HUES48 (cell line): ENCODE measurements around the gene PADI3.

Source experiments
- H3K27ac ChIP-seq: one replicate; pipeline ENCODE4 v1.7.0; 2013; ENCODE audit warnings: low read depth, low read length, inconsistent platforms
- H3K27me3 ChIP-seq: 2 replicates; pipeline ENCODE4 v1.6.1; 2013; ENCODE audit warnings: mild to moderate bottlenecking, low read length; ENCODE audit not compliant: control insufficient read depth, insufficient read depth
- H3K36me3 ChIP-seq: 2 replicates; pipeline ENCODE4 v1.6.1; 2013; ENCODE audit warnings: low read length; ENCODE audit not compliant: control insufficient read depth, insufficient read depth
- H3K4me1 ChIP-seq: 2 replicates; pipeline ENCODE4 v1.6.1; 2013; ENCODE audit warnings: mild to moderate bottlenecking, low read length; ENCODE audit not compliant: control insufficient read depth, insufficient read depth
- H3K4me3 ChIP-seq: 2 replicates; pipeline ENCODE4 v1.5.1; 2013; ENCODE audit warnings: mild to moderate bottlenecking, low read depth, low read length
- H3K9ac ChIP-seq: 2 replicates; pipeline ENCODE4 v1.6.1; 2013; ENCODE audit warnings: mild to moderate bottlenecking, low read depth, low read length, moderate library complexity
- H3K9me3 ChIP-seq: 2 replicates; pipeline ENCODE4 v1.6.1; 2013; ENCODE audit warnings: low read length; ENCODE audit not compliant: control insufficient read depth, insufficient read depth

PADI3 gene

DNA sequence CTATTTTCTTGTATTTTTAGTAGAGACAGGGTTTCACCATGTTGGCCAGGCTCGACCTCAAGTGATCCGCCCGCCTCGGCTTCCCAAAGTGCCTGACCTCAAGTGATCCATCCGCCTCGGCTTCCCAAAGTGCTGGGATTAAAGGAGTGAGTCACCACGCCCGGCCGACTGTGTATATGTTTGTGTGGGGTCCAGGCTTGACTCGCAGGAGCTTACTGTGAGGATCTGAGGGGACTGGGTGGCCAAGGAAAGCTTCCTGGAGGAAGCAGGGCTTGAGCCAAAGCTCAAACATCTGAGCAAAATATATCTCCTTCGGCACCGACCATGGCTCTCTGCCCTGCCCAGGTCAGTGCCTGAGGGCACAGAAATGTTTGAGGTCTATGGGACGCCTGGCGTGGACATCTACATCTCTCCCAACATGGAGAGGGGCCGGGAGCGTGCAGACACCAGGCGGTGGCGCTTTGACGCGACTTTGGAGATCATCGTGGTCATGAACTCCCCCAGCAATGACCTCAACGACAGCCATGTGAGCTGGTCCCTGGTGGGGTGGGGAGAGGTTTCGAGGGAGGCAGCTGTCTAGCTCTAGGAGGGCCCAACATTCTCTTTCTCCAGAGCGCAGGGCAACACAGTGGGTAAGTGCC, 10.5 kb downstream of the PADI3 start:
- H3K27me3 ChIP-seq, result no peaks in the 10 kb centered on the region
- no peaks in the 10 kb centered on the region for H3K4me1 ChIP-seq
- no peak overlapping the region for H3K4me3 ChIP-seq
- H3K9me3 ChIP-seq, result no peaks in the 10 kb centered on the region
- no peak overlapping the region for H3K27ac ChIP-seq
- H3K9ac ChIP-seq, result no peak overlapping the region
- H3K36me3 ChIP-seq, result no peaks in the 10 kb centered on the region

DNA sequence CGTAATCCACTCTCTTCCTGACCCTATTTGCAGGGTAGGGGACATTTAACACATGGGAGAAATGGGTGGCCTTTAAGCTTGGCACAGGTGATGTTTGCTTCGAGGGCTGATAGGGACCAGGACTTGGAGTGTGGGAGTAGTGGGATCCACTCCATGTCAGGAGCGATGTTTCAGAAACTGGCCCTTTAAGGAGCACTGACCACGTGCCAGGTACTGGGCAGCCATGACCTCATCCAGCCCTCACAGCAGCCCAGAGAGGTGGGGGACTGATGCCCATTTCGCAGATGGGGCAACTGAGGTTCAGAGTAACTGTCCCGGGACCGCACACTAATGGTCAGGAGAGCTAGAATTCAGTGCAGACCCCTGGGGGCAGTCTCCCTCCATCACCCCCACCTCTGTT, 11.4 kb downstream of the PADI3 start:
- H3K27ac ChIP-seq, result no peak overlapping the region
- H3K27me3 ChIP-seq, result no peaks in the 10 kb centered on the region
- H3K9me3 ChIP-seq, result no peaks in the 10 kb centered on the region
- no peaks in the 10 kb centered on the region for H3K36me3 ChIP-seq
- H3K4me1 ChIP-seq, result no peaks in the 10 kb centered on the region
- no peak overlapping the region for H3K4me3 ChIP-seq
- no peak overlapping the region for H3K9ac ChIP-seq

DNA sequence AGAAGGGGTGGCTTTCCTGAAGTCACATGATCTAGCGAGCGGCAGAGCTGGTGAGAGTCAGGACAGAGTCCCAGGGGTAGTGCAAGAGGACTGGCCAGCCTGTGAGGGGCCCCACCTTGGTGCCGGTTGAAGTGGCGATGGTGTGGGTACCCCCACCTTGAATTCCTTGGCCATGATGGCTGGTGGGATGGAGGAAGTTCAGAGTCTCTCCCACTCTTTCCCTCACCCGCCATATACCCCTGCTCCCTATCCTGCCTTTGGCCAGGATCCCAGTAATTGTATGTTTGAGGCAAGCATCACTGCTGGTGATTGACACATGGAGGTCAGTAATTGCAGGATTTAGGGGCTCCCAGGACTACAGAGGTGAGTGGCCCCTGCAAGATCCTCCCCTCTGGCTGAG, 11.8 kb downstream of the PADI3 start:
- Histone ChIP-seq H3K9ac (no peak overlapping the region), H3K9me3 (no peaks in the 10 kb centered on the region), H3K4me1 (no peaks in the 10 kb centered on the region), H3K36me3 (no peaks in the 10 kb centered on the region), H3K27ac (no peak overlapping the region), H3K27me3 (no peaks in the 10 kb centered on the region), H3K4me3 (no peak overlapping the region)

DNA sequence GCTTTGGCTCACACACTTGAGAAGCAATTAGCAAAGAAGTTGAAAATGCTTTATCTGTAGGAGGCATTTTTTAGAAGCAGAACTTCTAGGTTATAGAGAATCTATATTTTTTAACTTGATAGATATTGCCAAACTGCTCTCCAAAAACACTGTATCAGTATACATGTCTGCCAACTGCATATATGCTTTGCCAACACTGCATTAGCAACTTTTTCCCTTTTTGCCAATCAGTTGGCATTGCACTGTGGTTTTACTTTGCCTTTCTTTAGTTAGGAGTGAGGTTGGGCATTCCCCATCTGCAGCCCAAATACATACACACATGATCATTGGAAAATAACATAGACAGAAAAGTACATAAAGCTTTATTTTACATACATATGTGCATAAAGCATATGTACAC, 15.0 kb downstream of the PADI3 start:
- Histone ChIP-seq H3K36me3 (no peaks in the 10 kb centered on the region), H3K27ac (no peak overlapping the region), H3K4me3 (no peak overlapping the region), H3K4me1 (no peaks in the 10 kb centered on the region), H3K9me3 (no peaks in the 10 kb centered on the region), H3K9ac (no peak overlapping the region), H3K27me3 (no peaks in the 10 kb centered on the region)

DNA sequence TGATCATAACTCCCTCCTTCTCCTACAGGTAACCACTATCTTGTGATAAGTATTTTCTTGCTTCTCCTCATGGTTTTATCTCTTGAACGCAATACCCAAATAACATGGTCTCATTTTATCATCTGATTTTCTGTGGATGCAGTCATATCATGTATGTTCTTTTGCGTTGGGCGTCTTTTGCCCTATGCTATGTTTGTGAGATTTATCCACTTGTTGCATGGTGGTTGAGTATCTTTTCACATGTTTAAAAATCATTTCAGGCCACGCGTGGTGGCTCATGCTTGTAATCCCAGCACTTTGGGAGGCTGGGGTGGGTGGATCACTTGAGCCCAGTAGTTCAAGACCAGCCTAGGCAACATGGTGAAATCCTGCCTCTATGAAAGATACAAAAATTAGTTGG, 15.6 kb downstream of the PADI3 start:
- Histone ChIP-seq H3K4me1 (no peaks in the 10 kb centered on the region), H3K9me3 (no peaks in the 10 kb centered on the region)

DNA sequence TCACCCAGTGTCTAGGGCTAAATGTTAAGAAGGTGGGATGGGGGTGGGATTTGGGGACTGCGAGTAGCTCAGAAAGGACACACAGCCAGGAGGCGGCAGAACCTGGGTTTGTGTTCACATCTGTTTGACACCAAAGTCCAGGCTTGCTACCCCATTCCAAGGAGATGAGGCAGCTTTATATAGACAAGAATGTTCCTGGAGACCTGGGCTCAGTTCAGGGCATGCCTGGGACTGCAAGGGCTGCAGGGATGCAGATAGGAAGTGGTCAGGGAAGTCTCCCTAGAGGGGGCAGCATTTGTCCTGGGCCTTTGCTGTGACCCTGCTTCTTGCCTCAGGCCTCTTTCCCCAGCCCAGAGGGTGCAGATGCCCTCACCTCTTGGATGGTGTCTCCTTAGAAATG, 16.3 kb downstream of the PADI3 start:
- Histone ChIP-seq H3K27ac (no peak overlapping the region), H3K4me1 (no peaks in the 10 kb centered on the region), H3K9ac (no peak overlapping the region), H3K9me3 (no peaks in the 10 kb centered on the region), H3K27me3 (no peaks in the 10 kb centered on the region), H3K4me3 (no peak overlapping the region), H3K36me3 (no peaks in the 10 kb centered on the region)

More for the DNA sequence above, 15.6 kb downstream of the PADI3 start:
- Histone ChIP-seq H3K27me3 (no peaks in the 10 kb centered on the region), H3K36me3 (no peaks in the 10 kb centered on the region), H3K27ac (no peak overlapping the region), H3K9ac (no peak overlapping the region), H3K4me3 (no peak overlapping the region)

DNA sequence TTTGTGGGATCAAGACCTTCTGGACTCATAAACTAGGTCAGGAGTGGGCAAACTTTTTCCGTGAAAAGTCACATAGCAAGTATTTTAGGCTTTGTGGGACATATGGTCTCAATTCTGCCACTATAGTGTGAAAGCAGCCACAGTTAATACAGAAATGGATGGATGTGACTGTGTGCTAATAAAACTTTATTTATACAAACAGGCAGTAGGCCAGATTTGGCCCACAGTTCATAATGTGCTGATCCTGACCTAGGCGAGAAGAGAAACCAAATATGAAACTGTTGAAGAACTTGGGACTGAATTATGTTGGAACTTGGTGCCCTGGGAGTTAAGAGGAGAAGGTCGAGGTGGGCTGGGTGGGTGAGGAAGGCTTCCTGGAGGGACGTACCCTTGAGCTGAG, 17.1 kb downstream of the PADI3 start:
- Histone ChIP-seq H3K27me3 (no peaks in the 10 kb centered on the region), H3K27ac (no peak overlapping the region), H3K4me1 (no peaks in the 10 kb centered on the region), H3K9ac (no peak overlapping the region), H3K4me3 (no peak overlapping the region), H3K9me3 (no peaks in the 10 kb centered on the region), H3K36me3 (no peaks in the 10 kb centered on the region)

DNA sequence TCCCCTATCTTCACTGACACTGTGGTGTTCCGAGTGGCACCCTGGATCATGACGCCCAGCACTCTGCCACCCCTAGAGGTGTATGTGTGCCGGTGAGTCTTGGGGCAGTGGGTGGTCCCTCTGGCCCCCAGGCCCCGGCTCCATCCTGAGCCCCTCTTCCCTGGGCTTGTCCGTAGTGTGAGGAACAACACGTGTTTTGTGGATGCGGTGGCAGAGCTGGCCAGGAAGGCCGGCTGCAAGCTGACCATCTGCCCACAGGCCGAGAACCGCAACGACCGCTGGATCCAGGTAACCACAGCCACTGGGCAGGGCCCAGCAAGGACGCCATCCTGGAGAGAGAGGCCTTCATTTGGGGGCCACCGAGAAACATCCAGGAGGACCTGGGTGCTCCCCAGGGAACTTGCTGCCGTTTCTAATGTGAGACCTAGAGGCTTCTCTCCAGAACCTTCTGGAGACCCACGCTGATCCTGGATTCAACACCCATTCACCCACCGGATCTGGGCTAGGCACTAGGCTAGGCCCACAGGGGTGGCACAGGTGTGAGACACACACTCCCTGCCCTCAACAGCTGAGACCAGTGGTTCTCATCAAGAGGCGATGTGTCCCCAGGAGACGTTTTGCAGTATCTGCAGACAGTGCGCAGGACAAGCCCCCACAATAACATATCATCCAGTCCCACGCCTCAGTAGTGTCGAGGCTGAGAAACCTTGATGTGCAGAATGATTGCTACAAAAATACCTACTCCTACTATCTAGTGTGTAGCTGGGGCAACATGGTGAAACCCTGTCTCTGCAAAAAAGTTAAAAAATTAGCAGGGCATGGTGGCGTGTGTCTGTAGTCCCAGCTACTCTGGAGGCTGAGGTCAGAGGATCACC, 22.2 kb downstream of the PADI3 start:
- Histone ChIP-seq H3K4me1 (no peaks in the 10 kb centered on the region), H3K9me3 (no peaks in the 10 kb centered on the region), H3K9ac (no peak overlapping the region), H3K27ac (no peak overlapping the region), H3K4me3 (no peak overlapping the region), H3K27me3 (no peaks in the 10 kb centered on the region), H3K36me3 (no peaks in the 10 kb centered on the region)

DNA sequence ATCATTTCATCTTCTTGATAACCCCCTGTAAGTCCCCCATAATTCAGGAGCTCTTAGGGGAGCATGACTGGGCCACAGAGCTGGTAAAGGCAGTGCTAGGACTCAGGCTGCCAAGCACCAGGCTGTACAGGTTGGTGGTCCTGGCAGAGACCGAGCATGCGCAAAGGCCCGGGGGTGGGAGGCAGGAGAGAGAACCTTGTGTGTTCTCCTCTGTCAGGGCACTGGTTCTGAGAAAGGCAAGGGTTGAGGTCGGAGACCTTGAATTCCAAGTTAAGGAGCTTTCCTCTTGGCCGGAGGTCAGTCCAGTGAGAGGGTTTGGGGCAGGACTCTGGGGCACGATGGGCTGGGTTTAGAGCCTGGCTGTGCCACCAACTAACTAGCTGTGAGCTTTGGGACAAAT, 23.2 kb downstream of the PADI3 start:
- Histone ChIP-seq H3K9me3 (no peaks in the 10 kb centered on the region), H3K4me3 (no peak overlapping the region), H3K36me3 (no peaks in the 10 kb centered on the region), H3K27ac (no peak overlapping the region), H3K4me1 (no peaks in the 10 kb centered on the region), H3K9ac (no peak overlapping the region), H3K27me3 (no peaks in the 10 kb centered on the region)

DNA sequence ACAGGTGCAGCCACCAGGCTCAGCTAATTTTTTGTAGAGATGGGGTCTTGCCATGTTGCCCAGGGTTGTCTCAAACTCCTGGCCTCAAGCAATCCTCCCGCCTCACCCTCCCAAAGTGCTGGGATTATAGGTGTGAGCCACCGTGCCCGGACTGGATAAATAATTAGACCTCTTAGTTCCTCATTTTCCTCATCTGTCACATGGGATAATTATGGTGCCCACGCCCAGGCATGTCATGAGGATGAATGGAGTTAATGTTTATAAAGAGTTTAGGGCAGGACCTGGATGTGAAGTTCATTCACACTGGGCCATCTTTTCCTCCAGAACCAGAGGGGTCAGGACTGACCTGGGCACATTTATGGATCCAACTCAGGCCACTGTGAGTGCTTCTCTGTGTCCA, 23.7 kb downstream of the PADI3 start:
- Histone ChIP-seq H3K9ac (no peak overlapping the region), H3K4me1 (no peaks in the 10 kb centered on the region), H3K27me3 (no peaks in the 10 kb centered on the region), H3K9me3 (no peaks in the 10 kb centered on the region), H3K4me3 (no peak overlapping the region), H3K36me3 (no peaks in the 10 kb centered on the region), H3K27ac (no peak overlapping the region)

DNA sequence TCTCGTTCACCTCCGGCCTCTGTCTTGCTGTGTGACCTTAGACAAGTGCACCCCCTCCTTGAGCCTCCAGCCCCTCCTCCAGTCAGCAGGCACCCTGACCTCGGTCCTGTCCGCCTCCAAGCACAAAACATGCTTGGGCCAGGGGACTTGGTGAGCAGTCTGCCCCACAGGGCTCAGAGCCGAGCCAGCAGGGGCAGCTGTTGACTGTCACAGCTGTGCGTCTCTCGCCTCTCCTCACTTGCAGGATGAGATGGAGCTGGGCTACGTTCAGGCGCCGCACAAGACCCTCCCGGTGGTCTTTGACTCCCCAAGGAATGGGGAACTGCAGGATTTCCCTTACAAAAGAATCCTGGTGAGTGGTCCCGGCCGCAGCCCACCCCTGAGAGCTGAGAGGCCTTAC, 24.2 kb downstream of the PADI3 start:
- H3K9ac ChIP-seq, result no peak overlapping the region
- no peaks in the 10 kb centered on the region for H3K4me1 ChIP-seq
- H3K27ac ChIP-seq, result no peak overlapping the region
- H3K4me3 ChIP-seq, result no peak overlapping the region
- no peaks in the 10 kb centered on the region for H3K9me3 ChIP-seq
- no peaks in the 10 kb centered on the region for H3K36me3 ChIP-seq
- no peaks in the 10 kb centered on the region for H3K27me3 ChIP-seq
